ENCODE measurements around the gene PHACTR2. TPM values are rescaled to one million over a fixed set of nuclear protein-coding genes. Genes with fewer than 3 reads are reported as not detected.
A peak's percentile ranks its signal among the peaks of the same experiment; 100 is the strongest.
"Not testable (repeated sequence)": the region's sequence is repeated elsewhere in the genome, so short reads cannot be mapped to it uniquely, and the experiment has no call there.

Gene PHACTR2
- total RNA-seq, 2 donors from 2014 or later = 42.5 to 46.9 TPM

- no peak overlapping the region for H3K27ac ChIP-seq
- intact Hi-C loops (cut with DNase I) = no loop called here
- peaks cover 2% of the 10 kb centered on the region for H3K4me1 ChIP-seq
- no peaks in the 10 kb centered on the region for H3K36me3 ChIP-seq
- no peaks in the 10 kb centered on the region for H3K27me3 ChIP-seq
- no peaks in the 10 kb centered on the region for H3K9me3 ChIP-seq
- H3K9ac ChIP-seq (ENCODE audit: low read depth in 2 of 2, low read length in 2 of 2) = no peak overlapping the region
- DNase-seq = no peak
- H3K4me3 ChIP-seq = no peak overlapping the region
- TF ChIP-seq CTCF (IDR thresholded peaks at IDR 0.05) = no peak
These were observed 49.3 kb downstream of the PHACTR2 start for GRCh38 chr6:143727035-143727434.

GRCh38 chr6:143731789-143732188, 54.0 kb downstream of the PHACTR2 start:
- H3K36me3 ChIP-seq = no peaks in the 10 kb centered on the region
- peak overlapping the region in 1 of 2 donors; percentile 36 for H3K9ac ChIP-seq (ENCODE audit: low read depth in 2 of 2, low read length in 2 of 2)
- no peak overlapping the region for H3K27ac ChIP-seq
- intact Hi-C loops (cut with DNase I) = no loop called here
- H3K27me3 ChIP-seq = no peaks in the 10 kb centered on the region
- TF ChIP-seq CTCF (IDR thresholded peaks at IDR 0.05) = no peak
- H3K4me3 ChIP-seq = no peak overlapping the region
- peaks cover 5% of the 10 kb centered on the region for H3K4me1 ChIP-seq
- H3K9me3 ChIP-seq = no peaks in the 10 kb centered on the region
- DNase-seq = no peak

GRCh38 chr6:143732536-143732935, 54.8 kb downstream of the PHACTR2 start:
- Histone ChIP-seq H3K27ac (no peak overlapping the region), H3K27me3 (no peaks in the 10 kb centered on the region), H3K36me3 (no peaks in the 10 kb centered on the region), H3K9me3 (no peaks in the 10 kb centered on the region), H3K4me3 (no peak overlapping the region), H3K9ac (ENCODE audit: low read depth in 2 of 2, low read length in 2 of 2) (no peak overlapping the region), H3K4me1 (peaks cover 5% of the 10 kb centered on the region)
- intact Hi-C loops (cut with DNase I) = no loop called here
- TF ChIP-seq CTCF (IDR thresholded peaks at IDR 0.05) = no peak
- DNase-seq = no peak

- no peaks in the 10 kb centered on the region for H3K36me3 ChIP-seq
- intact Hi-C loops (cut with DNase I) = no loop called here
- H3K4me1 ChIP-seq = peaks cover 5% of the 10 kb centered on the region
- DNase-seq = no peak
- no peaks in the 10 kb centered on the region for H3K9me3 ChIP-seq
- H3K9ac ChIP-seq (ENCODE audit: low read depth in 2 of 2, low read length in 2 of 2) = no peak overlapping the region
- no peak for TF ChIP-seq CTCF (IDR thresholded peaks at IDR 0.05)
- H3K27ac ChIP-seq = no peak overlapping the region
- no peak overlapping the region for H3K4me3 ChIP-seq
- H3K27me3 ChIP-seq = no peaks in the 10 kb centered on the region
These were observed 55.7 kb downstream of the PHACTR2 start for GRCh38 chr6:143733510-143733909.

GRCh38 chr6:143734641-143735063, 56.9 kb downstream of the PHACTR2 start:
- H3K9me3 ChIP-seq = no peaks in the 10 kb centered on the region
- H3K4me1 ChIP-seq = peaks cover 5% of the 10 kb centered on the region
- H3K27ac ChIP-seq = no peak overlapping the region
- DNase-seq = no peak
- H3K27me3 ChIP-seq = no peaks in the 10 kb centered on the region
- no peak for TF ChIP-seq CTCF (IDR thresholded peaks at IDR 0.05)
- no peaks in the 10 kb centered on the region for H3K36me3 ChIP-seq
- intact Hi-C loops (cut with DNase I) = no loop called here
- no peak overlapping the region for H3K4me3 ChIP-seq
- H3K9ac ChIP-seq (ENCODE audit: low read depth in 2 of 2, low read length in 2 of 2) = peak overlapping the region in 1 of 2 donors; percentile 4

GRCh38 chr6:143738072-143738690, 60.4 kb downstream of the PHACTR2 start:
- H3K4me1 ChIP-seq; H3K27me3 ChIP-seq; intact Hi-C loops (cut with DNase I); DNase-seq; H3K9ac ChIP-seq (ENCODE audit: low read depth in 2 of 2, low read length in 2 of 2); H3K36me3 ChIP-seq; H3K27ac ChIP-seq; H3K4me3 ChIP-seq; H3K9me3 ChIP-seq: not testable (repeated sequence)
